ENCODE data around the gene GSTO1. TPM values are rescaled to one million over a fixed set of nuclear protein-coding genes. Genes with fewer than 3 reads are reported as not detected.
A peak's percentile ranks its signal among the peaks of the same experiment; 100 is the strongest.

GSTO1 gene
- total and polyA plus RNA-seq, 9 of the 15 experiments (the other 6 are each of a cell fraction or from before 2014, with no cell fraction given), result 136 to 592 (median 237) TPM

- ChIA-PET POLR2A (interaction anchor here (0.7 kb wide), 1 partner anchor 137 kb away, joined by 3 read pairs; no protein-coding TSS in a partner anchor), CTCF (ENCODE audit: low intra/inter-chr PET ratio) (no interaction called here)
- no peaks in the 10 kb centered on the region for H4K20me1 ChIP-seq (replicated peaks; ENCODE audit: control insufficient read depth, insufficient read depth, low read length)
- BruUV-seq (replicated peaks), result no TSS peak
- no peak for TF ChIP-seq DNMT1 (IDR thresholded peaks at IDR 0.05)
- TF ChIP-seq HDGF (IDR thresholded peaks at IDR 0.05), result no peak
- TF ChIP-seq ETV1 (tag; conservative IDR thresholded peaks at IDR 0.05; ENCODE audit: low read depth), result no peak
- no peak for TF ChIP-seq KHSRP (IDR thresholded peaks at IDR 0.05)
- ATAC-seq, result no peak
- intact Hi-C loops (cut with micrococcal nuclease), result no loop called here
- in situ Hi-C loops (cut with MboI), result no loop called here
- DNase-seq (ENCODE audit: extremely low read depth in 1 of 4, low spot score in 3 of 4), result no peak
- no peak overlapping the region for H2AFZ ChIP-seq (ENCODE audit: low read depth, low read length)
- H3K27me3 ChIP-seq (ENCODE audit: control insufficient read depth in 2 of 2, insufficient read depth in 2 of 2, low read length in 2 of 2), result peaks cover 0 to 2% of the 10 kb centered on the region in 2 experiments; a peak in 1 of 5 replicates
- 28% methylated on average over 12 of the region's 12 CpGs for WGBS (ENCODE audit: insufficient coverage, low coverage, missing lambda C conversion rate)
- no peaks in the 10 kb centered on the region for H3K79me2 ChIP-seq (ENCODE audit: control insufficient read depth, insufficient read depth, low read length)
- no peak overlapping the region for H3K4me2 ChIP-seq (ENCODE audit: insufficient read depth, low read length)
- no peaks in the 10 kb centered on the region for H3K9me1 ChIP-seq (ENCODE audit: control insufficient read depth, insufficient read depth, low read length)
- no peaks in the 10 kb centered on the region for H3K36me3 ChIP-seq (ENCODE audit: control insufficient read depth, insufficient read depth, low read length)
- no peaks in the 10 kb centered on the region; a peak in 1 of 5 replicates for H3K4me1 ChIP-seq (replicated peaks in 1 of 2; ENCODE audit: control insufficient read depth in 2 of 2, insufficient read depth in 2 of 2, low read length in 2 of 2)
- H3K27ac ChIP-seq (ENCODE audit: extremely low read depth, low read depth, low read length), result no peak overlapping the region
- no peaks in the 10 kb centered on the region; the same call in 1 of the 2 replicates for H3K9me3 ChIP-seq (replicated peaks; ENCODE audit: control insufficient read depth, insufficient read depth, low read depth, low read length)
- H3K9ac ChIP-seq (ENCODE audit: insufficient read depth in 1 of 2, low read depth in 2 of 2, low read length in 2 of 2), result no peak overlapping the region
- no peak overlapping the region for H3K4me3 ChIP-seq
- no peak for FAIRE-seq
These were observed 45.5 kb downstream of the GSTO1 start for GRCh38 chr10:104300002-104300735.

GRCh38 chr10:104300736-104301292, 46.1 kb downstream of the GSTO1 start:
- peaks cover 0 to 2% of the 10 kb centered on the region in 2 experiments; a peak in 1 of 5 replicates for H3K27me3 ChIP-seq (ENCODE audit: control insufficient read depth in 2 of 2, insufficient read depth in 2 of 2, low read length in 2 of 2)
- no peaks in the 10 kb centered on the region for H3K9me1 ChIP-seq (ENCODE audit: control insufficient read depth, insufficient read depth, low read length)
- no peak overlapping the region for H3K27ac ChIP-seq (ENCODE audit: extremely low read depth, low read depth, low read length)
- no peaks in the 10 kb centered on the region for H3K36me3 ChIP-seq (ENCODE audit: control insufficient read depth, insufficient read depth, low read length)
- TF ChIP-seq RCOR1 (IDR thresholded peaks at IDR 0.05; ENCODE audit: borderline replicate concordance in 1 of 2, low read depth in 2 of 2, low read length in 2 of 2), result no peak
- no peak for TF ChIP-seq ATF6 (CRISPR knock-in tag; IDR thresholded peaks at IDR 0.05)
- TF ChIP-seq NFIX (CRISPR knock-in tag; IDR thresholded peaks at IDR 0.05; ENCODE audit: low read depth), result no peak
- no peak for TF ChIP-seq NR3C1 (CRISPR knock-in tag; IDR thresholded peaks at IDR 0.05)
- no peak for TF ChIP-seq ZBTB1 (CRISPR knock-in tag; IDR thresholded peaks at IDR 0.05; ENCODE audit: borderline replicate concordance, low read depth)
- TF ChIP-seq MTF1 (CRISPR knock-in tag; IDR thresholded peaks at IDR 0.05; ENCODE audit: borderline replicate concordance), result no peak
- TF ChIP-seq RFX1 (IDR thresholded peaks at IDR 0.05), result peak; percentile 75
- CTCF ChIA-PET (ENCODE audit: low intra/inter-chr PET ratio), result no interaction called here
- in situ Hi-C loops (cut with MboI), result no loop called here
- H2AFZ ChIP-seq (ENCODE audit: low read depth, low read length), result no peak overlapping the region
- POLR2A ChIA-PET, result interaction anchor here (0.6 to 0.7 kb wide), 2 partner anchors 9 to 136 kb away, joined by 3 to 4 read pairs; no protein-coding TSS in a partner anchor
- DNase-seq (ENCODE audit: extremely low read depth in 1 of 4, low spot score in 3 of 4) (no peak), ATAC-seq (no peak), FAIRE-seq (no peak)
- H3K79me2 ChIP-seq (ENCODE audit: control insufficient read depth, insufficient read depth, low read length), result no peaks in the 10 kb centered on the region
- no peaks in the 10 kb centered on the region; the same call in 1 of the 2 replicates for H3K9me3 ChIP-seq (replicated peaks; ENCODE audit: control insufficient read depth, insufficient read depth, low read depth, low read length)
- H4K20me1 ChIP-seq (replicated peaks; ENCODE audit: control insufficient read depth, insufficient read depth, low read length), result no peaks in the 10 kb centered on the region
- no peak overlapping the region for H3K4me3 ChIP-seq
- no TSS peak for BruUV-seq (replicated peaks)
- H3K9ac ChIP-seq (ENCODE audit: insufficient read depth in 1 of 2, low read depth in 2 of 2, low read length in 2 of 2), result 0 out of 4 replicates have a peak overlapping the region, but pooled peaks of 1 of the 2 experiments have one; percentile 3
- no peaks in the 10 kb centered on the region; a peak in 2 of 5 replicates for H3K4me1 ChIP-seq (replicated peaks in 1 of 2; ENCODE audit: control insufficient read depth in 2 of 2, insufficient read depth in 2 of 2, low read length in 2 of 2)
- no peak overlapping the region for H3K4me2 ChIP-seq (ENCODE audit: insufficient read depth, low read length)
- intact Hi-C loops (cut with micrococcal nuclease), result no loop called here
- 15% methylated on average over 7 of the region's 7 CpGs for WGBS (ENCODE audit: insufficient coverage, low coverage, missing lambda C conversion rate)
